Neutrophil (primary cell): ENCODE data around the gene AGAP1.

Source experiments
- H3K27ac ChIP-seq: fragments of 200-600 bp; sonication (generic); 2 replicates; pipeline ENCODE4 v1.5.1; 2016; ENCODE audit warnings: mild to moderate bottlenecking, moderate library complexity
- H3K27me3 ChIP-seq: fragments of 200-600 bp; sonication (generic); 2 replicates; pipeline ENCODE4 v1.6.0; 2016; ENCODE audit warnings: mild to moderate bottlenecking
- H3K36me3 ChIP-seq: fragments of 200-600 bp; sonication (generic); 2 replicates; pipeline ENCODE4 v1.5.1; 2017
- H3K4me1 ChIP-seq, 2 experiments: fragments of 200-600 bp in 1 of 2; sonication (generic) in 1 of 2; 1 replicate in 1 of 2; 2 replicates in 1 of 2; pipeline versions ENCODE4 v1.5.1 to v1.6.1; 2013 to 2016; ENCODE audit warnings: low read depth in 1 of 2, low read length in 1 of 2, mild to moderate bottlenecking in 1 of 2, moderate library complexity in 1 of 2; ENCODE audit not compliant: control insufficient read depth in 1 of 2, insufficient read depth in 1 of 2
- H3K4me3 ChIP-seq, 2 experiments: fragments of 200-600 bp in 1 of 2; sonication (generic) in 1 of 2; 1 replicate in 1 of 2; 2 replicates in 1 of 2; pipeline ENCODE4 v1.5.1; 2013 to 2016; ENCODE audit warnings: low read depth in 1 of 2, low read length in 1 of 2, mild to moderate bottlenecking in 1 of 2, moderate library complexity in 1 of 2
- H3K9me3 ChIP-seq: fragments of 200-600 bp; sonication (generic); 2 replicates; pipeline ENCODE4 v1.5.1; 2016
- TF ChIP-seq, protein P1 (sequence below): fragments of 200-600 bp; sonication (generic); IDR thresholded peaks from 2 replicates; pipeline ENCODE4 v1.5.1; 2016; ENCODE audit warnings: antibody characterized with exemption

Gene AGAP1

GRCh38 chr2:235541838-235542549 lies 48.2 kb downstream of the AGAP1 start:
- Histone ChIP-seq H3K36me3 (no peaks in the 10 kb centered on the region), H3K27ac (no peak overlapping the region), H3K4me3 (no peak overlapping the region), H3K4me1 (no peaks in the 10 kb centered on the region), H3K9me3 (no peaks in the 10 kb centered on the region), H3K27me3 (no peaks in the 10 kb centered on the region)
- TF ChIP-seq, protein P1, sequence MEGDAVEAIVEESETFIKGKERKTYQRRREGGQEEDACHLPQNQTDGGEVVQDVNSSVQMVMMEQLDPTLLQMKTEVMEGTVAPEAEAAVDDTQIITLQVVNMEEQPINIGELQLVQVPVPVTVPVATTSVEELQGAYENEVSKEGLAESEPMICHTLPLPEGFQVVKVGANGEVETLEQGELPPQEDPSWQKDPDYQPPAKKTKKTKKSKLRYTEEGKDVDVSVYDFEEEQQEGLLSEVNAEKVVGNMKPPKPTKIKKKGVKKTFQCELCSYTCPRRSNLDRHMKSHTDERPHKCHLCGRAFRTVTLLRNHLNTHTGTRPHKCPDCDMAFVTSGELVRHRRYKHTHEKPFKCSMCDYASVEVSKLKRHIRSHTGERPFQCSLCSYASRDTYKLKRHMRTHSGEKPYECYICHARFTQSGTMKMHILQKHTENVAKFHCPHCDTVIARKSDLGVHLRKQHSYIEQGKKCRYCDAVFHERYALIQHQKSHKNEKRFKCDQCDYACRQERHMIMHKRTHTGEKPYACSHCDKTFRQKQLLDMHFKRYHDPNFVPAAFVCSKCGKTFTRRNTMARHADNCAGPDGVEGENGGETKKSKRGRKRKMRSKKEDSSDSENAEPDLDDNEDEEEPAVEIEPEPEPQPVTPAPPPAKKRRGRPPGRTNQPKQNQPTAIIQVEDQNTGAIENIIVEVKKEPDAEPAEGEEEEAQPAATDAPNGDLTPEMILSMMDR, result no peak

GRCh38 chr2:235542733-235543127 lies 48.9 kb downstream of the AGAP1 start:
- no peak overlapping the region for H3K27ac ChIP-seq
- no peak overlapping the region for H3K4me3 ChIP-seq
- no peaks in the 10 kb centered on the region for H3K9me3 ChIP-seq
- H3K36me3 ChIP-seq, result no peaks in the 10 kb centered on the region
- TF ChIP-seq, protein P1, result no peak
- H3K27me3 ChIP-seq, result no peaks in the 10 kb centered on the region
- H3K4me1 ChIP-seq, result no peaks in the 10 kb centered on the region

DNA sequence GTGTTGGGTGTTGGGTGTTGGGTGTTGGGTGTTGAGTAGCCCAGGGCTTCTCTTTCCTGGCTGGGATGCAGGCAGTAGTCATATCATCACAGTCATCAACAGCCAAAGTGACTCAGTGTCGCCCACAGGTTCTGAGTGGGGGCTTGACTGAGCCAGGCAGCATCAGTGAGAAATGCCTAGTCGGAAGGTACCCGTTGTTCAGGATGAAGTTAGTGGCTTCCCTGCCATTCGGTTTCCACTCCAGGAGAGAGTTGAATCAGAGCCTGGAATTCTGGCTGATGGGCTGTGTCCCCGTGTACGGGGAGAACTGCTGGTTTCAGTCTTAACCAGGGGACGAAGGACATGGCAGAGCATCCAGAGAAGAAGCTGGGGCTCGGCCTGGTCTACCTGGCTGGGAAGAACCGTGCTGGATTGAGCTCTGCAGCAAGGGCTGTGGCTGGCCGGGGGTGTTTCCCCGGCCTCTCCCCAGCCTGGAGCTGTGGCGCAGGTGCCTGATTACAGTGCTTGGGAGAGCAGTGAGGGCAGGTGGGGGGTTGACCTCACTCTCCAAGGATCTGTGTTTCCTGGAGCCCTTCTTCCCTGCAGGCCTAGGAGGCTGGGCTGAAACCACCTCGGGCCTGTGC lies 49.4 kb downstream of the AGAP1 start:
- TF ChIP-seq, protein P1, result no peak
- H3K27ac ChIP-seq, result no peak overlapping the region
- H3K4me3 ChIP-seq, result no peak overlapping the region
- no peaks in the 10 kb centered on the region for H3K27me3 ChIP-seq
- H3K4me1 ChIP-seq, result no peaks in the 10 kb centered on the region
- no peaks in the 10 kb centered on the region for H3K9me3 ChIP-seq
- H3K36me3 ChIP-seq, result no peaks in the 10 kb centered on the region

DNA sequence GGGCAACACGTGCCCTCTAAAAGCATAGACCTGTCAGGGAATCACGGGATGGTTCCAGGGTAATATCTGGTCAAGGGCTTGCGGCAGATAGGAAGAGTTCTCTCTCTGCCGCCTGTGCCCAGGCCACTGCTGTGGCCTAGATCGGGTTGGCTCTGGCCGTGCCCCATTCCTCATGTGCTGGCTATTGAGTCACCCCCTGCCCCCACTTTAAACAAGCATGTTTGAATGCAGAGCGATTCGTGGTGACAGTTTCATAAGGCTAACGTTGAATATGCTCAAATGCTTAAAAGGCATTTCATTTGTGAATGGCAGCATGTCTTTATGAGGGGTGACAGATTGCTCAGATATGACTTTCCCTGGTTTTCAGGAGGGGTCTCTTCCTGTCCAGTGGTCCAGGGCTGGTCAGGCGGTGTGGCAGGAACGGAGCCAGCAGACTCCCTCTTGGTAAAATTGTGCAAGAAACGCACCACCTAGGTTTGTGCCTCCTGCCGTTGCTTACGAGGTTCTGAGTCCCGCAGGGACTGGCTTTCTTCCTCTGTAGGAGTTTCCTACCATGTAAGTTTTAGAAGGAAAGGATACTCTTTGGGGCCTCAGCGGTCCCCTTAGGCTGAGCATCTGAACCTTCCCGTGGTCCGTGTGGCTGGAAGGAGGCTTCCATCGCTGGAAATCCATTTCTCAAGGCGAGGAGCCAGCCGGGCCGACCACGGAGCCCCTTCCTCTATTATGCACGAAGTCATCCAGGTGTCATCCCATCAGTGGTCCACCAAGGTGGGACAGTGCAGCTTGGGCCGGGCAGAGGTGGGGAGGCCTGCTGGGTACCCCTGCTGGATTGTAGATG lies 50.2 kb downstream of the AGAP1 start:
- TF ChIP-seq, protein P1, result no peak
- no peak overlapping the region for H3K27ac ChIP-seq
- H3K9me3 ChIP-seq, result no peaks in the 10 kb centered on the region
- H3K27me3 ChIP-seq, result no peaks in the 10 kb centered on the region
- no peak overlapping the region for H3K4me3 ChIP-seq
- H3K36me3 ChIP-seq, result no peaks in the 10 kb centered on the region
- H3K4me1 ChIP-seq, result no peaks in the 10 kb centered on the region

- TF ChIP-seq, protein P1, result no peak
- no peak overlapping the region for H3K27ac ChIP-seq
- no peaks in the 10 kb centered on the region for H3K27me3 ChIP-seq
- no peak overlapping the region for H3K4me3 ChIP-seq
- no peaks in the 10 kb centered on the region for H3K9me3 ChIP-seq
- H3K4me1 ChIP-seq, result no peaks in the 10 kb centered on the region
- H3K36me3 ChIP-seq, result no peaks in the 10 kb centered on the region
Measured at GRCh38 chr2:235544689-235544969, 50.8 kb downstream of the AGAP1 start.
